ENCODE data around the gene IFNGR2.

DNA sequence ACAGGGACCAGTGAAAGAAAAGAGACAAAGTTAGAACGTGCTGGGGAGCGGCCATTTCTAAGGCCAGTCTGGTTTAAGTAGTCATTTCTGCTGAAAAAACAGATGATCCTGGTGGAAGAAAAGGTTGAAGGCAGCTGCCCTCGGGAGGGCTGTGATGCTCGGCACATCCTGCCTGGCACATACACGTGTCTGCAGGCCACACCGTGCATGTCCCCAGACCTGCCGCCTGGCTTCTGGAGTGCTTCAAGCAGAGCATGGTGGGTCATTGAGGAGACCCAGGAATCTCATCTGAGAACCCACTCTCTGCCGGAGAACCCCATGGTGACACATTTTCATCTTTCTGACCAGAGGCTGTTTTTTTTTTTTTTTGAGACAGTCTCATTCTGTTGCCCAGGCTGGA, 46.0 kb upstream of the IFNGR2 start:
- TF ChIP-seq GATA2 (IDR thresholded peaks at IDR 0.05; ENCODE audit: low read depth, low read length) (no peak), GATA3 (IDR thresholded peaks at IDR 0.05; ENCODE audit: low read depth, low read length) (no peak)
